ENCODE measurements around the gene USP17L27.
"Not testable (repeated sequence)": the region's sequence is repeated elsewhere in the genome, so short reads cannot be mapped to it uniquely, and the experiment has no call there.

GRCh38 chr4:9324865-9325264, 19.1 kb upstream of the USP17L27 start, which contains the start of gene USP17L24:
- not testable (repeated sequence) for TF ChIP-seq ATF2 (IDR thresholded peaks at IDR 0.05; ENCODE audit: low read length); RFX5 (IDR thresholded peaks at IDR 0.05; ENCODE audit: borderline replicate concordance, low read depth, low read length); CTCF (IDR thresholded peaks at IDR 0.05; ENCODE audit: control extremely low read depth in 1 of 3, insufficient read depth in 1 of 3, low read depth in 1 of 3, low read length in 3 of 3); POLR2AphosphoS5 (IDR thresholded peaks at IDR 0.05; ENCODE audit: low read depth, low read length); EZH2 (IDR thresholded peaks at IDR 0.05; ENCODE audit: low read depth, low read length, severe bottlenecking); POLR2A (IDR thresholded peaks at IDR 0.05; ENCODE audit: control extremely low read depth in 1 of 2, low read depth in 2 of 2, low read length in 2 of 2); SAP30 (IDR thresholded peaks at IDR 0.05; ENCODE audit: insufficient read depth, insufficient replicate concordance, low read length); SRF (IDR thresholded peaks at IDR 0.05; ENCODE audit: low read depth, low read length)

All from H1 (cell line).